ENCODE measurements around the gene UNC13D. TPM values are rescaled to one million over a fixed set of nuclear protein-coding genes. Genes with fewer than 3 reads are reported as not detected.

Gene UNC13D
- polyA plus RNA-seq, 1 donor from 2014 or later = 1.2 TPM

DNA sequence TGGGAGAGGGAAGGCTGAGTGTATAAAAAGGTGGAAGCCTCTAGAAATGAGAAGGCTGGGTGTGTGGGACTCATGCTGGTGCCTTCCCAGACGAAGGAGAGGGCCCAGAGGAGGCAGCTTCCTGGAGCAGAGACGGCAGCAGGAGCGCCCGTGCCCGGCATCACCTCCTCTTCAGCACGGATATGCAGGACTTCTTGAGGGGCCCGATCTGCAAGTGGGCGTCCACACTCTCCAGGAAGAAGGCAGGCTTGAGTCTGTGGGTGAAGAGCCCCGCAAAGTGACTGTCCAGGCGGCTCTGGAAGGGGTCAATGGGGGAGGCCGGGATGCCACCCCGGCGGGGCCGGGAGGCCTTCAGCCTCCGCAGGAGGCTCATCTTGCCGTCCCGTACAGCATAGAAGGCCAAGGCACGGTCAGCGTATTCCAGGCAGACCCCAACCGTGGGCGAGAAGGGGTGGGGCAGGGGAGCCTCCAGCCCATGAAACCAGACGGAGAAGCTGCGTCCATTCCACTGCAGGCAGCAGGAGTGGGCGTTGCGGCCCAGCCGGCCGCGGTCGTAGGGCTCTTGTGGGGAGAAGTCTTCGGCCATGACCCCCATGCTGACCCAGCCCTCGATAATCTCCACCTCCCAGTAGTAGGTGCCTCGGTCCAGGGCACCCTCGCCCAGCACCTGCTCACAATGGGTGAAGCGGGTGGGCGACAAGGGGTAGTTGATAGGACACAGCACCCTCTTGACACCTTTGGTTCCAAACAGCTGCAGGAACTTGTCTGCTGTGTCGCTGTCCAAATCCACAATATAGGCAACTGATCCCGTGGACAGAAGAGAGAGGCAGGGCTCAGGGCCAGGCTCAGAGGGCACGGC is 30.3 kb upstream of the UNC13D start:
- H3K9ac ChIP-seq (ENCODE audit: low read length) = no peak overlapping the region
- H3K4me3 ChIP-seq (ENCODE audit: low read length) = no peak overlapping the region
- no peaks in the 10 kb centered on the region for H4K20me1 ChIP-seq (ENCODE audit: insufficient read depth)
- no peak overlapping the region for H2AFZ ChIP-seq (ENCODE audit: low read depth, low read length)
- H3K4me2 ChIP-seq (ENCODE audit: low read length) = no peak overlapping the region
- no peak overlapping the region for H3K27ac ChIP-seq (ENCODE audit: low read length)
- H3F3A ChIP-seq (ENCODE audit: insufficient read depth, low read length, poor library complexity, severe bottlenecking) = no peaks in the 10 kb centered on the region
- H3K79me2 ChIP-seq (replicated peaks; ENCODE audit: insufficient read depth, low read length) = no peaks in the 10 kb centered on the region
- no peaks in the 10 kb centered on the region for H3K36me3 ChIP-seq (ENCODE audit: insufficient read depth, low read length)
- no peaks in the 10 kb centered on the region for H3K9me2 ChIP-seq (ENCODE audit: insufficient read depth, low read length)
- TF ChIP-seq SMC3 (conservative IDR thresholded peaks at IDR 0.05; ENCODE audit: poor library complexity) = no peak
- TF ChIP-seq EZH2 (IDR thresholded peaks at IDR 0.05; ENCODE audit: borderline replicate concordance, insufficient read depth, low read length, poor library complexity, severe bottlenecking) = no peak
- TF ChIP-seq, protein P1, sequence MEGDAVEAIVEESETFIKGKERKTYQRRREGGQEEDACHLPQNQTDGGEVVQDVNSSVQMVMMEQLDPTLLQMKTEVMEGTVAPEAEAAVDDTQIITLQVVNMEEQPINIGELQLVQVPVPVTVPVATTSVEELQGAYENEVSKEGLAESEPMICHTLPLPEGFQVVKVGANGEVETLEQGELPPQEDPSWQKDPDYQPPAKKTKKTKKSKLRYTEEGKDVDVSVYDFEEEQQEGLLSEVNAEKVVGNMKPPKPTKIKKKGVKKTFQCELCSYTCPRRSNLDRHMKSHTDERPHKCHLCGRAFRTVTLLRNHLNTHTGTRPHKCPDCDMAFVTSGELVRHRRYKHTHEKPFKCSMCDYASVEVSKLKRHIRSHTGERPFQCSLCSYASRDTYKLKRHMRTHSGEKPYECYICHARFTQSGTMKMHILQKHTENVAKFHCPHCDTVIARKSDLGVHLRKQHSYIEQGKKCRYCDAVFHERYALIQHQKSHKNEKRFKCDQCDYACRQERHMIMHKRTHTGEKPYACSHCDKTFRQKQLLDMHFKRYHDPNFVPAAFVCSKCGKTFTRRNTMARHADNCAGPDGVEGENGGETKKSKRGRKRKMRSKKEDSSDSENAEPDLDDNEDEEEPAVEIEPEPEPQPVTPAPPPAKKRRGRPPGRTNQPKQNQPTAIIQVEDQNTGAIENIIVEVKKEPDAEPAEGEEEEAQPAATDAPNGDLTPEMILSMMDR (IDR thresholded peaks at IDR 0.05; ENCODE audit: poor library complexity, severe bottlenecking) = no peak
- TF ChIP-seq, protein P2, sequence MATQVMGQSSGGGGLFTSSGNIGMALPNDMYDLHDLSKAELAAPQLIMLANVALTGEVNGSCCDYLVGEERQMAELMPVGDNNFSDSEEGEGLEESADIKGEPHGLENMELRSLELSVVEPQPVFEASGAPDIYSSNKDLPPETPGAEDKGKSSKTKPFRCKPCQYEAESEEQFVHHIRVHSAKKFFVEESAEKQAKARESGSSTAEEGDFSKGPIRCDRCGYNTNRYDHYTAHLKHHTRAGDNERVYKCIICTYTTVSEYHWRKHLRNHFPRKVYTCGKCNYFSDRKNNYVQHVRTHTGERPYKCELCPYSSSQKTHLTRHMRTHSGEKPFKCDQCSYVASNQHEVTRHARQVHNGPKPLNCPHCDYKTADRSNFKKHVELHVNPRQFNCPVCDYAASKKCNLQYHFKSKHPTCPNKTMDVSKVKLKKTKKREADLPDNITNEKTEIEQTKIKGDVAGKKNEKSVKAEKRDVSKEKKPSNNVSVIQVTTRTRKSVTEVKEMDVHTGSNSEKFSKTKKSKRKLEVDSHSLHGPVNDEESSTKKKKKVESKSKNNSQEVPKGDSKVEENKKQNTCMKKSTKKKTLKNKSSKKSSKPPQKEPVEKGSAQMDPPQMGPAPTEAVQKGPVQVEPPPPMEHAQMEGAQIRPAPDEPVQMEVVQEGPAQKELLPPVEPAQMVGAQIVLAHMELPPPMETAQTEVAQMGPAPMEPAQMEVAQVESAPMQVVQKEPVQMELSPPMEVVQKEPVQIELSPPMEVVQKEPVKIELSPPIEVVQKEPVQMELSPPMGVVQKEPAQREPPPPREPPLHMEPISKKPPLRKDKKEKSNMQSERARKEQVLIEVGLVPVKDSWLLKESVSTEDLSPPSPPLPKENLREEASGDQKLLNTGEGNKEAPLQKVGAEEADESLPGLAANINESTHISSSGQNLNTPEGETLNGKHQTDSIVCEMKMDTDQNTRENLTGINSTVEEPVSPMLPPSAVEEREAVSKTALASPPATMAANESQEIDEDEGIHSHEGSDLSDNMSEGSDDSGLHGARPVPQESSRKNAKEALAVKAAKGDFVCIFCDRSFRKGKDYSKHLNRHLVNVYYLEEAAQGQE (IDR thresholded peaks at IDR 0.05; ENCODE audit: borderline replicate concordance) = no peak
- TF ChIP-seq POLR2AphosphoS5 (IDR thresholded peaks at IDR 0.05) = no peak
- no peak for TF ChIP-seq RAD21 (conservative IDR thresholded peaks at IDR 0.05)
- no peak for TF ChIP-seq TAF1 (IDR thresholded peaks at IDR 0.05; ENCODE audit: low read depth)
- no peak for TF ChIP-seq MXI1 (conservative IDR thresholded peaks at IDR 0.05; ENCODE audit: poor library complexity, severe bottlenecking)
- no peak for TF ChIP-seq EP300 (conservative IDR thresholded peaks at IDR 0.05; ENCODE audit: poor library complexity, severe bottlenecking)
- peaks cover 40% of the 10 kb centered on the region for H3K27me3 ChIP-seq (ENCODE audit: insufficient read depth, low read depth, low read length)
- H3K9me3 ChIP-seq (ENCODE audit: low read length) = no peaks in the 10 kb centered on the region

DNA sequence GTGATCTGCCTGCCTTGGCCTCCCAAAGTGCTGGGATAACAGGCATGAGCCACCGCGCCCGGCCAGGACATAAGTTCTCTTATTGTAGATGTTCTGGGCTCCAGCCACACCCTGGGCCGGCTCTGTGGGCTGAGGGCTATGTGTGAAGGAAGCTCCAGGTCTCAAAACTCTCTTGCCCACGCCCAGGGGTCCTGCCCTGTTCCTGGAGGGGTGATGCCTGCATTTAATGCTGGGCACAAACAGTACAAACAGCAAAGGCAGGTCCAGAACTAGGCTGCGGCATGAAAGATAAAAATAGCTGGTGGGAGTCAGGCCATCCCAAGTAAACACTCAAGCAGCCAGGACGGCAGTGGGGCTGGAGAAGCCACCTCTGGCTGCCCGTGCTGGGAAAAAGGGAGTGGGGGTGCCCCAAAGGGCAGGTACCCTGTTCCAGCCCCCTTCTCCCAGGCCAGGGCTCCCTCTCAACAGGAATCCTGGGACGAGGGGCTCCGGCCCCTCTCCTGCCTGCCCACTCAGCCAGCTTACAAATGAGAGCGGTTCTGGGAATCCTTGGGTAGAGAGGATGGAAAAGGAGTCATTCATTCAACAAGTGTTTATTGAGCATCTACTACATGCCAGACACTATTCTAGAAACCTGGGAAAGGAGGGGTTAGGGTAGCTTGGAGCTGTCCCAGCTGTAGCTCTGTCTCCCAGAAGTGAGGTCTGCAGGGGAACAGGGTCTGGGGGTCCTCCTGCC is 29.6 kb upstream of the UNC13D start:
- no peak for TF ChIP-seq EP300 (conservative IDR thresholded peaks at IDR 0.05; ENCODE audit: poor library complexity, severe bottlenecking)
- TF ChIP-seq EZH2 (IDR thresholded peaks at IDR 0.05; ENCODE audit: borderline replicate concordance, insufficient read depth, low read length, poor library complexity, severe bottlenecking) = no peak
- TF ChIP-seq POLR2AphosphoS5 (IDR thresholded peaks at IDR 0.05) = no peak
- TF ChIP-seq RAD21 (conservative IDR thresholded peaks at IDR 0.05) = no peak
- TF ChIP-seq SMC3 (conservative IDR thresholded peaks at IDR 0.05; ENCODE audit: poor library complexity) = no peak
- no peak for TF ChIP-seq MXI1 (conservative IDR thresholded peaks at IDR 0.05; ENCODE audit: poor library complexity, severe bottlenecking)
- TF ChIP-seq, protein P1 (IDR thresholded peaks at IDR 0.05; ENCODE audit: poor library complexity, severe bottlenecking) = no peak
- no peak for TF ChIP-seq TAF1 (IDR thresholded peaks at IDR 0.05; ENCODE audit: low read depth)
- TF ChIP-seq, protein P2 (IDR thresholded peaks at IDR 0.05; ENCODE audit: borderline replicate concordance) = no peak
- Histone ChIP-seq H3K9me3 (ENCODE audit: low read length) (no peaks in the 10 kb centered on the region), H3K36me3 (ENCODE audit: insufficient read depth, low read length) (no peaks in the 10 kb centered on the region), H4K20me1 (ENCODE audit: insufficient read depth) (no peaks in the 10 kb centered on the region), H2AFZ (ENCODE audit: low read depth, low read length) (no peak overlapping the region), H3K4me3 (ENCODE audit: low read length) (no peak overlapping the region), H3K79me2 (replicated peaks; ENCODE audit: insufficient read depth, low read length) (no peaks in the 10 kb centered on the region), H3F3A (ENCODE audit: insufficient read depth, low read length, poor library complexity, severe bottlenecking) (no peaks in the 10 kb centered on the region), H3K4me2 (ENCODE audit: low read length) (no peak overlapping the region), H3K27me3 (ENCODE audit: insufficient read depth, low read depth, low read length) (peaks cover 32% of the 10 kb centered on the region), H3K9me2 (ENCODE audit: insufficient read depth, low read length) (no peaks in the 10 kb centered on the region), H3K9ac (ENCODE audit: low read length) (no peak overlapping the region), H3K27ac (ENCODE audit: low read length) (no peak overlapping the region)
